GM18507 (cell line): Measurements from ENCODE around the gene MED9.

ENCODE experiments used
- DNase-seq: peaks from one replicate; pipeline ENCODE4 v3.0.0; 2011; ENCODE audit warnings: low read depth; ENCODE audit not compliant: insufficient read length; ENCODE audit errors: extremely low spot score
- FAIRE-seq: peaks from 2 replicates; lab custom pipeline; 2011; peaks lifted over from hg19 to GRCh38; lab: Jason Lieb, UNC

The MED9 gene

GRCh38 chr17:17498606-17499301 lies 22.0 kb downstream of the MED9 start:
- no peak for FAIRE-seq

GRCh38 chr17:17499402-17500145 lies 22.8 kb downstream of the MED9 start:
- FAIRE-seq, result no peak
- no peak for DNase-seq

More at GRCh38 chr17:17498606-17499301, 22.0 kb downstream of the MED9 start:
- DNase-seq, result no peak

- no peak for FAIRE-seq
Observed at GRCh38 chr17:17500999-17501605, 24.3 kb downstream of the MED9 start.

GRCh38 chr17:17502741-17503565 lies 26.2 kb downstream of the MED9 start:
- no peak for DNase-seq
- FAIRE-seq, result no peak

More at GRCh38 chr17:17500999-17501605, 24.3 kb downstream of the MED9 start:
- no peak for DNase-seq

- no peak for DNase-seq
- no peak for FAIRE-seq
Observed at GRCh38 chr17:17503566-17504130, 26.8 kb downstream of the MED9 start.

- FAIRE-seq, result no peak
- DNase-seq, result no peak
Observed at GRCh38 chr17:17504341-17505140, 27.7 kb downstream of the MED9 start.

GRCh38 chr17:17505151-17505550 lies 28.4 kb downstream of the MED9 start:
- FAIRE-seq (no peak), DNase-seq (no peak)

- DNase-seq (no peak), FAIRE-seq (no peak)
Observed at GRCh38 chr17:17505610-17506171, 28.9 kb downstream of the MED9 start.

- DNase-seq, result no peak
Observed at GRCh38 chr17:17506181-17506741, 29.5 kb downstream of the MED9 start.

GRCh38 chr17:17506893-17507464 lies 30.2 kb downstream of the MED9 start:
- no peak for FAIRE-seq
- no peak for DNase-seq

More at GRCh38 chr17:17506181-17506741, 29.5 kb downstream of the MED9 start:
- FAIRE-seq, result no peak

GRCh38 chr17:17507465-17508011 lies 30.7 kb downstream of the MED9 start:
- DNase-seq (no peak), FAIRE-seq (no peak)

- no peak for FAIRE-seq
- no peak for DNase-seq
Observed at GRCh38 chr17:17508019-17508535, 31.3 kb downstream of the MED9 start.

GRCh38 chr17:17508646-17509591 lies 32.1 kb downstream of the MED9 start:
- DNase-seq, result no peak
- FAIRE-seq, result no peak

- FAIRE-seq, result no peak
Observed at GRCh38 chr17:17509601-17510425, 33.0 kb downstream of the MED9 start.

More at GRCh38 chr17:17509601-17510425, 33.0 kb downstream of the MED9 start:
- no peak for DNase-seq
